Epithelial cell of esophagus (primary cell): ENCODE measurements around the gene DEFB127.
"Not testable (repeated sequence)": the region's sequence is repeated elsewhere in the genome, so short reads cannot be mapped to it uniquely, and the experiment has no call there.

Experiments
- DNase-seq: peaks from one replicate; pipeline ENCODE4 v3.0.0; 2010; ENCODE audit warnings: low read depth
- H3K4me3 ChIP-seq: 2 replicates; pipeline ENCODE4 v1.5.1; 2011; ENCODE audit warnings: mild to moderate bottlenecking, low read length, control low read depth
- TF ChIP-seq, protein P1 (sequence below): IDR thresholded peaks from 2 replicates; pipeline ENCODE4 v1.5.1; 2011; ENCODE audit warnings: low read depth, mild to moderate bottlenecking, low read length, control low read depth, inconsistent platforms; ENCODE audit not compliant: insufficient read depth; ENCODE audit errors: missing control alignments

Gene DEFB127

DNA sequence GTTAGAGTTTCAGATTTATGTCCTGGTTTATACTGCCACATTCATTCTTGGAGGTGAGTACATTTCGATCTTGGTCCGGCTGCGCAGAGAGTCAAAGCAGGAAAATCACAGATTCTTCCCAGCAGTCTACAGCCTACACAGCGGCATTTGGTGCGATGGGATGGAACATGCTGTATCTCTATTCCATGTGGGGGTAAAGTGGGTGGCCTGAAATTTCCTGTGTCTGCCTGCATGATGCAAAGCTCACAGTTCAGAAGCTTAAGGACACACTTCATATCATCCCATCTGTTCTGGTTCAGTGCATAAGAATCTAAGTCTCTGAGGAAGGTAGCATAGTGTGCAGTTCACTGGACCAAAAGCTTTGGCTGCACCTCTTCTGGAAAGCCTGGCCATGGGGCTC, at the start of gene DEFB127:
Gene DEFB127, plus strand, starts transcription at position 301 of the 400 bp plus-strand sequence. Its CDS starts 91 bp downstream, at position 392.
- DNase-seq, result no peak
- no peak within 1 kb of the TSS for H3K4me3 ChIP-seq
- TF ChIP-seq, protein P1, sequence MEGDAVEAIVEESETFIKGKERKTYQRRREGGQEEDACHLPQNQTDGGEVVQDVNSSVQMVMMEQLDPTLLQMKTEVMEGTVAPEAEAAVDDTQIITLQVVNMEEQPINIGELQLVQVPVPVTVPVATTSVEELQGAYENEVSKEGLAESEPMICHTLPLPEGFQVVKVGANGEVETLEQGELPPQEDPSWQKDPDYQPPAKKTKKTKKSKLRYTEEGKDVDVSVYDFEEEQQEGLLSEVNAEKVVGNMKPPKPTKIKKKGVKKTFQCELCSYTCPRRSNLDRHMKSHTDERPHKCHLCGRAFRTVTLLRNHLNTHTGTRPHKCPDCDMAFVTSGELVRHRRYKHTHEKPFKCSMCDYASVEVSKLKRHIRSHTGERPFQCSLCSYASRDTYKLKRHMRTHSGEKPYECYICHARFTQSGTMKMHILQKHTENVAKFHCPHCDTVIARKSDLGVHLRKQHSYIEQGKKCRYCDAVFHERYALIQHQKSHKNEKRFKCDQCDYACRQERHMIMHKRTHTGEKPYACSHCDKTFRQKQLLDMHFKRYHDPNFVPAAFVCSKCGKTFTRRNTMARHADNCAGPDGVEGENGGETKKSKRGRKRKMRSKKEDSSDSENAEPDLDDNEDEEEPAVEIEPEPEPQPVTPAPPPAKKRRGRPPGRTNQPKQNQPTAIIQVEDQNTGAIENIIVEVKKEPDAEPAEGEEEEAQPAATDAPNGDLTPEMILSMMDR, result no peak

DNA sequence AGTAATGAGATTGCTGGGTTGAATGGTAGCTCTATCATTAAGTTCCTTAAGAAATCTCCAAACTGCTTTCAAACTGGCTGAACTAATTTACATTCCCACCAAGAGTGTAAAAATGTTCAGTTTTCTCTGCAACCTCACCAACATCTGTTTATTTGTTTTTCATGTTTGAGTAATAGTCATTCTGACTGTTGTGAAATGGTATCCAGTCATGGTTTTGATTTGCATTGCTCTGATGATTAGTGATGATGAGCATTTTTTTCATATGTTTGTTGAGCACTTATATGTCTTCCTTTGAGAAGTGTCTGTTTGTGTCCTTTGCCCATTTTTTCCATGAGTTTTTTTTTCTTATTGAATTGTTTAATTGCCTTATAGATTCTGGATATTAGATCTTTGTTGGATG, 44.9 kb upstream of the DEFB127 start:
- TF ChIP-seq, protein P1, result no peak
- DNase-seq, result peak; percentile 64
- no peak overlapping the region for H3K4me3 ChIP-seq

DNA sequence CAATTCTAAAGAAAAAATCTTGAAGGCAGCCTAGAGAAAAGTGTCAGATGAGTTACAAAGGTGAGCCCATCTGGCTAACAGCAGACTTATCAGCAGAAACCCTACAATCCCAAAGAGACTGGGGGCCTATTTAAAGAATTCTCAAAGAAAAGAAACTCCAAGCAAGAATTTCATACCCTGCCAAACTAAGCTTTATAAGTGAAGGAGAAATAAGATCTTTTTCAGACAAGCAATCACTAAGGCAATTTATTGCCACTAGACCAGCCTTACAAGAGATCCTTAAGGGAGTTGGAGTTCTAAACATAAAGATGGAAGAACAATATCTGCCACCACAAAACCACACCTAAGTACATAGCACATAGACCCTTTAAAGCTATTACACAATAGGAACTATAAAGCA, 39.7 kb upstream of the DEFB127 start:
- DNase-seq, result no peak
- H3K4me3 ChIP-seq, result no peak overlapping the region
- TF ChIP-seq, protein P1, result no peak

- DNase-seq, H3K4me3 ChIP-seq: not testable (repeated sequence)
Measured at GRCh38 chr20:129786-130323, 27.4 kb upstream of the DEFB127 start.

- peak; percentile 13 for DNase-seq
- TF ChIP-seq, protein P1, result peak; percentile 39
Measured at GRCh38 chr20:137668-138490, 19.4 kb upstream of the DEFB127 start.

GRCh38 chr20:142290-142689, 15.0 kb upstream of the DEFB127 start, which contains the start of gene DEFB126:
DEFB126 (plus strand) TSS chr20:142590; CDS start chr20:142629, 39 bp downstream.
- no peak within 1 kb of the TSS for H3K4me3 ChIP-seq
- TF ChIP-seq, protein P1, result no peak
- DNase-seq, result no peak

More at GRCh38 chr20:137668-138490, 19.4 kb upstream of the DEFB127 start:
- H3K4me3 ChIP-seq, result no peak overlapping the region

GRCh38 chr20:145877-146276, 11.4 kb upstream of the DEFB127 start:
- no peak overlapping the region for H3K4me3 ChIP-seq
- DNase-seq, result no peak
- TF ChIP-seq, protein P1, result no peak
